ELR (cell line): Measurements from ENCODE around the gene SIK3.

Source experiments
- DNase-seq: peaks from one replicate; pipeline ENCODE4 v3.0.0-alpha.2; 2015; ENCODE audit warnings: low read depth

The SIK3 gene

DNA sequence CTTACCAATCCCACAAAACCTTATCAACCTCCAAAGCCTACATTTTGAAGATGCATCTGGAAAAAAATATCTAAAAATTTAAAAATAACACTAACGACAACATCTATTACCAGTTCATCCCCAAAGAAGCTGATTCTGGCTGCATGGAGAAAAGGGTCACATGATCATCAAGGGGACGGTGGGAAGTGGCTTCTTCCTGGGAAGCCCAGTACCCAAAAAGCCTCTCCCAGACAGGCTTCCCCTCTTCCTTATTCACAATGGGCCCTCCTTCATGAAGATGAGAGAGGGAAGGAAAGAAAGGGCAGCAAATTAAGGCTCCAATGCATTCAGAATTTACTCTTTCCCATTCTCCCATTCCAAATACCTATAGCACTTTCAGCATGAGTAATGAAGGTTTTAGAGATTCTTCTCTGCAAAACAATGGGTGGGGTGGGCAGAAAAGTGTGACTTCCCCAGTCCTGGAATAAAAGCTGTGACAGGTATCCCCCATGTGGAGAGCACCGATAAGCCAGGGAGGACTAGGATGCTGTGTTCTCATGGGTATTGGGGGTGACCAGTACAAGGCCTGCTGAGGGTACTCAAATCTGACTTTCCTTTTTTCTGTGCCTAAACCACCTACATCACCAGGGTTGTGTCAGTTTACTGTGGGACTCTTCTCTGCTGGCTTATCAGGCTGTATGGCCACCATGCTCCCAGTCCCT is 88.2 kb downstream of the SIK3 start:
- DNase-seq: no peak

DNA sequence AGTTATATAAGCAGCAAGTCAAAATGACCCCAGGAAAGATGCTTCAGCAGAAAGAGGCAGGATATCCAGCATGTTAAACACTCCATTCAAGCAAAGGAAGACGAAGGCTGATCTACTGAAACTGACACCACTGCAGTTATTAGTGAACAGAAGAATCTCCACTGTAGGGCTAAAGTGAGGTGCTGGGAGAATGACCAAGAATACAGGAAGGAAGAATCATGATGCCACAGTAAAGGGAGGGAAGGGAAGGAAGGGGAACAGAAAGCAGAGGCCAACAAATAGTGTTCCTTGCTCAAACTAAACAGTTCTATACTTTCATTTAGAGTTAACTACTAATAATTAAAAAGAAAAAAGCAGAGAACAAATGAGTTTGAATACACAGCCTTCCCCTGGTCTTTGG is 92.5 kb downstream of the SIK3 start:
- no peak for DNase-seq

DNA sequence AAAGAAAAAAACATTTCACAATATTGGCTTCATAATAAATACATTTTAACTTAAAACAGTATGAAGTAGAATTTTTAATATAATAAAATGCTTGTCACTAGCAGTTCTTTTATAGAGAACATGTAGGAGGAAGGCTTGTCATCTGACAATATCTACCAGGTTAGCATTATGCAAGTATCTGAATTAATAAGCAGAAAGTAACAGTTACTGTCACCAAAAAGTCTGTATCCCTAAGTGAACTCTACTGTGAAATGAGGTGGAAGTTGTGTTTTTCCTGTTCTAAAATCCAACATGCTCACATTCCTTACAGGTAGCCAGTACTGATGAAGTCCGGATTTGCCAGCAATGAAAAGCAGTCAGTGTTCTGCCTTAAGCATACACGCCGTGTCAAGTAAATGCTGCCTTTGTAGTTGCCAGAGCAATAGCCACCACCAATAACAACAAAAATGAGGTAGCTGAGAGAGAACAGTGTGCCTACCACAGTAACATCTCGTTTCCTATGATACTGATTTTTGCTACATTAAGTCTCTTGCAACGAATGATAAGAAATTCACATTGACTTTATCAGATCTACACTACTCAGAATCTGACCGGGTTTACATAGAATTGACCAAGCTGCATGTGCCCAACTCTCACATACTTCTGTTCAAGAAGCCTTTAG is 95.5 kb downstream of the SIK3 start:
- no peak for DNase-seq

DNA sequence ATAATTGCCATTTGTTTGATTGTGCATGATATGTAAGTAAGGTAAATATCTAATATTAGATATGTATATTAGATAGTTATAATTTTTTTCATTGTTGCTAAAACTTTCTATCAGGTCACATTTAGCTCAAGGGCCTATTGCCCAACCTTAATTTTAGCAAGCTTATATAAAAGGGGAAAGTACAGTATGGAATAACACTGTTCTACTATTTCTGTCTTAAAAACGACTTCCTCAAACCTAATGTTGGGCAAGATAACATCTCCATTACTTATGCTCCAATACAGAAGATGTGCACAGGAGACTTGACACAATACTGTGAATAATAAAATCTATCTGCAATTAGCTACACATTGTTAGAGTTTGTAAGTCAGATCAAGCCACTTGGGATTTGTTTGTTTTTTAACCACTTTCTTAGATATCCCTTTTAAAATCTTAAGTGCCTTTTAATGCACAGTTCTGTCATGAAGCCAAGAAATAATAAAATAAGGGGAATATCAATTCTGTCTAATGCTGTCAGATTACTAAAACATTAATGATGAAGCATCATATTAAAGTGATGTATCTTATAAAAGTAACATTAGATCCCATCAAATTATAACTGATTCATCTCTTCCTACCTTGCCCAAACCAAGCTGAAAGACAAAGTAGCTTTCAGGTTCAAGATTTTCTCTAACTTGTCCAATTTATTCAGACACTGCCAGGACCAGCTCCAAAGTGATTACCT is 98.1 kb downstream of the SIK3 start:
- DNase-seq: no peak

DNA sequence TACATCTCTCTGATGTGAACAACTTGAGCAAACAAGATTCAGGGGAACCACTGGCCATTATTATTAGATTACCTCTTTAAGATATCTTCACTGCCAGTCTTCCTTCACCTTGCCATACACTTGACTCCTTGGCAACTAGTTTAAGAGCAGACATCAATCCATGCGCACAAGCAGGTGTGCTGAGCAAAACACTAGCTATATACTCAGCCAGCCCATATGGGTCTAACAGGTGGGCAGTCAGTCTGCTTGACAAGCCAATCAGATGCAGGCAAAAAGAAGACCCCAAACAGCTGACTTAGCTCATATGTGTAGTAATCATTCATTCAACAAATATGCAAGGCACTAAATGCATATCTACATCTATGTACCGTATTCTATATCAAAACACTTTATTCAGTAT is 101.2 kb downstream of the SIK3 start:
- no peak for DNase-seq

DNA sequence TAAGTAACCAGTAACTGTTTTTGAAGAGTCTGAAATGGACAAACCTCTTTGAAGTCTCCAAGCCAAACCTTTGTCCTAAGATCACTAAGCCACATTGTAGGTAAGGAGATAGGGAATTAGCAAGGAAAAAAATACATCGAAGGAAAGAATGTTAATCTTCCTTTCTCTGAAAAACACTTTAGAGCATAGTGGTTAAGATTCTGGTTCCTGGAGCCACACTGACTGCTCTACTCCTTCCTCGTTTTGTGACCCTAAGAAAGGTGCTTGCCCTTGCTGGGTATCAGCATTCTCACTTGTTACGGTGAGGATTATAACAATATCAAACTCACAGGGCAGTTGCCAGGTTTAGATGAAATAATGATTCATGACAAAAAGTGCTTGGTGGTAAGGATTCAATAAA is 104.0 kb downstream of the SIK3 start:
- no peak for DNase-seq

DNA sequence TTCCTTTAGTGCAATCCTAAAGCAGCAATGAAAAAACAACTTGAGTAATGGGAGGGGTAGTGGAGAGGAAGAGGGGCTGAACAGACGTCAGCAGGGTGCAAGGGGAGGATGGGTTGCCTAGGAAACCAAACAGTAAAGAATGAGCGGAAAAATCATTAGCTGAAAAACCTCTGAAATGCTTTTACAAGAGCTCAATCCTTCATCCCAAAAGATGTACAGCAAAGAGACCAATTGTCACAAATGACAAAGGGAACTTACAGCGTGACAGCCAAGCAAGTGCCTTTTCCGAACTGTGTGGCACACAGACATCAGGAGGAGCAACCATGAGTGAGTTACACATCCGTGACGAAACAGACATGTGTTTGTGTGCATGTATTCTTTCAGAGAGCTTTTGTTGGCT is 104.6 kb downstream of the SIK3 start:
- DNase-seq: no peak

DNA sequence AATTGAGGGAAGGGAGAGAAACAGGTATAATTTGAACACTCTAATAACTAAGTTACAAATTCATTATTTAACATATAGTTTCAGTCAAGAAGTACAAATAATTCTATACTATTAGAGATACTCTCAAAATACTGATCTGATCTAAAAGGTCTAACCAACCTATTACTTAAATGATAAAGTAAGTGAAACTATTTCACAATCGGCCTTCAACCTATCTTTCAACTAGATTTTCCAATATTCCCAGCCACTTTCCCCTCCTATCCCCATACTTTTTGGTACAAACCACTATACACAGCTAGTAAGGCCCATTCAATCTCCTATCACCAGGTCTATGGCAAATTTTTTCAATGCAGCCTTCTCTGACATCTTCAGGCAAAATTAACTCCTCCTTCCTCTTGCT is 106.7 kb downstream of the SIK3 start:
- no peak for DNase-seq

DNA sequence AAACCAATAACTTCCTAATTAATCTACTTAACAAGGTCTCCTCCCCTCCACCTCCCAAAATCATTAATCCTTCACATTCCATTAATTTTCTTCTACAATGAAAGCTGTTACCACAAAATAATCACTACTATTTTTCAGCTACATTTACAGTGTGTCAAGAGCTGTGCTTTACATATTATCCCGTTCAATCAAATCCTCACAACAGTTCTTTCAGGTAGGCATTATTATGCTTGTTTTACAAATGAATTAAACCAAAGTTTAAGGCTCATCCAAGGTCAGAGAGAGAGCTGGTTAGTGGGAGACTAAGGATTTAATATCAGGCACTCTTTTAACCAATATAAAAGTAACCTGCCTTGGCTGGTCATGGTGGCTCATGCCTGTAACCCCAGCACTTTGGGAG is 107.4 kb downstream of the SIK3 start:
- DNase-seq: no peak

DNA sequence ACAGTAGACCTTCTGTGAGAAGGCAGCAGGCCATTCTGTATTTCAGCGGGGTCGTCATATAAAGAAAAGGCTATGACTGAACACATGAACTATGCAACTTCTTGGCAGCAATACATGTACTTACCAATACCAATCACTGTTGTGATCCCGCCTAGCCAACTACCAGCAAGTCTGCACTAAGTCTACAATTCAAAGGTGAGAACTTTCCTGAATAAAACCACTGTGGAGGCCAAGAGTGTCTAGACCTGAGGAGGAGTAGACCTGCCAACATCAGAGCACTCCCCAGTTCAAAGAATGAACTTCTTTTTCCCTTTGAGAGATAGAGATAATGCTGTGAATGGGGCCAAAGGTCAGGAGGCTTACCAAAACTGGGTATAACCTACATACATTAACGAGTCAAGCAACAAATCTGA is 108.2 kb downstream of the SIK3 start:
- DNase-seq: peak; percentile 84

DNA sequence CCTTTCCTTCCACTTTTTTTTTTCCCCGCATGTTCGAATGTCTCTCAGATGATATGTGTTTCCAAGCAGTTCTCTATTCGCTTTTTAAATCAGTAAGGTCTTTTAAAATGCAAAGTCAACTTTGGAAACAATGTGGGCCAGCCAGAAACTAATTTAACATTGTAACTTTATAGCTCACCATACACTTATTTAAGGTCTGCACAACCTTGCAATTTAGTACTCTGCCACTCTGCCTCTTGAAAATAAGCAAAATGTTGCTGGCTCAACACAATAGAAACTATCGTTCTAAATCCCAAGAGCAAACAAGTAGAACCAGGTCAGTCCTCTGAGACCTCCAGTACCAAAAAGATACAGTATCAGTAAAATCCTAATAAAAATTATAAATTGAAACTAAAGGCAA is 109.0 kb downstream of the SIK3 start:
- no peak for DNase-seq

DNA sequence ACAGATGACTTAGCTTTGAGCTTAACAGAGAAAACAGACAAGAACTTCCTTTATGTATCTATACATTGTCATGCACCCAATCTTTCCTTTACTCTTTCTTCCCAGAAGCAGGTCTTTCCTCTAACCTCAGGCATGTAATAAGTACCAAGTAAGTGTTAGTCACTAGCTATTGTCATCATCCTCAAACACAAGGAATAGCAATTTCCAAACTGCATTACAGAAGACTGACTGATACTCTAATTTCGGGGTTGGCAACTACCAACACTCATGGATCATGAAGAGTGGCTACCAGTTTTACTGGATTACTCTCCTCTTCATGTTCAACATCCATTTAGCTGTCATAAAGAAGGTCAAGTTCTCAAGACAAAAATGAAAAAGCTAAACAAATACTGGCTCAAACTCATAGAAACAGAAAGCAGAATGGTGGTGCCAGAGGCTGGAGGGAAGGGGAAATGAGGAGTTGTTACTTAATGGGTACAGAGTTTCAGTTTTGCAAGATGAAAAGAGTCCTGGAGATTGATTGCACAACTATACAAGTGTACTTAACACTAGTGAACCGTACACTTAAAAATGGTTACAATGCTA is 111.6 kb downstream of the SIK3 start:
- DNase-seq: peak; percentile 93

DNA sequence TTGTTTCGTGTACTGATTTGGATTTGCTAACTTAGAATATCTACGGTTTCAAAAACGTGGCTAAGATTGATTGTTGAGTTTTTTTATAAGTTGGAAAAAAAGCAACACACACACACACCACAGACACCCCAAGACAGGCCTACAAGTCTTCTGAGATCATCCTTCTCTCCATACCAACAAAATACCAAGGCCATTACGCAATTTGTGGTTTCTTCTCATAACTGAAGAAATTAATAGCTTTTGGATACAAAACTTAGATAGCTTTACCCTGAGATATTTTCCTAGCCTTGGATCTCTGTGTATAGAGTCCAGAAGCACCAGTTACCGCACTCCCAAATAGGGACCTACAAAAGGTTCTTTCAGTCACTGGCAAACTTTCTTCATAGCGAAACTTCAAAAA is 113.6 kb downstream of the SIK3 start:
- peak; percentile 97 for DNase-seq

DNA sequence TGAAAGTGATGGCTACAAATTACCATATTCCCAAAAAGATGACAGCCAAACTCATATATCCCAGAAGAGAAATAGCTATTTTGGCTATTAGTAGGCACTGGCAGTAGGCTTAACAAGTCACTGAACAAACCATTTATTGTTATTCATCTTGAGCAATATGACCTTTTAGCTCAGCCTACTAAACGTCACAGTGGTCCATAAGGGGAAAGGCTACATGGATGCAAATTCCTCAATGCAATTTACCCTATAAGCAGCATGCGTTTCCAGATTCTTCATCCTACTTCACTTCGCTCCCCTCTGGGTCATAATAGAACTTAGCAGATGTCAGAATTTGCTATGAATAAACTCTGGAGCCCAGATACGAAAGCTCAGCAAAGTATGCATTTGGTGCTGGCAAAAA is 114.0 kb downstream of the SIK3 start:
- DNase-seq: peak; percentile 74

DNA sequence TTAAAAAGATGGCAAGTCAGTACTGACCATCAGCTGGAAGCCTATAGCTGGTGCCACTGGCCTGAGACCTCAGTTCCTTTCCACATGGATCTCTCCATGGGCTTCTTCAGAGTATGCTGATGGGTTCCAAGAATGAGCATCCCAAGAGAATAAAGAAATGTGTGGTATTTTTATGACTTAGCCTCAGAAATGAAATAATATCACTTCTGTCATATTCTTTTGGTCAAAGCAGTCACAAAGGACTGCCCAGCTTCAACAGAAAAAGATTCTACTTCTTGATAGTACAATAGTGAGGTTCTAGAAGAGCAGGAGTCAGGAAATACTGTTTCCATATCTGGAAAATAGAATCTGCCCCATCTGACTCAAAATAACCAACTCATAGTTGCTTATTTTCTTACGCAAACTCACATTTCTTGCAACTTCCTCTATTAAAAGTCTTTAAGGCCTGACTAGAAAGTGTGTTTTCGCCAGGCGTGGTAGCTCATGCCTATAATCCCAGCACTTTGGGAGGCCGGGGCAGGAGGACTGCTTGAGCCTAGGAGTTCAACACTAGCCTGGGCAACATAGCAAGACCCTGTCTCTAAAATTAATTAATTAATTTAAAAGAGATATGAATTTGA is 116.9 kb downstream of the SIK3 start:
- no peak for DNase-seq

DNA sequence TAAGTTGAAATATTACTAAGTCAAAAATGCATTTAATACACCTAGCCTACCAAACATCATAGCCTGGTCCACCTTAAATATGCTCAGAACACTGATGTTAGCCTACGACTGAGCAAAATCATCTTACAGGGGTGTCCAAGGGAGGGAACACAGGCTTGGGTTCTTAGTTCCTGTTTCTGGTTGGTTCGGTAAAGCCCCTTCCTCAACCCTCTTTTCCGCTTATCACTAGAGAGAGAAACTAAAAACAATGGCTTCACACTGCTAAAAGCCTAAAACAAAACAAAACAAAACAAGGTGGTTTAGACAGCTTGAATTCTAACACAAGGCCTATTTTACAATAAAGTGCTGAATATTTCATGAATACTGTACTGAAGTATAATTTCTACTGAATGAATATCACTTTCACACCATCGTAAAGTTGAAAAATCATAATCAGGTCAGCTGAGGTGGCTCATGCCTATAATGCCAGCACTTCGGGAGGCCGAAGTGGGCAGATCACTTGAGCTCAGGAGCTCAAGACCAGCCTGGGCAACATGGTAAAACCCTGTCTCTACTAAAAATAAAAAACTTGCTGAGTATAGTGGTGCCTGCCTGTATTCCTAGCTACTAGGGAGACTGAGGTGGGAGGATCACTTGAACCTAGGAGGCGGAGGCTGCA is 118.0 kb downstream of the SIK3 start:
- no peak for DNase-seq

DNA sequence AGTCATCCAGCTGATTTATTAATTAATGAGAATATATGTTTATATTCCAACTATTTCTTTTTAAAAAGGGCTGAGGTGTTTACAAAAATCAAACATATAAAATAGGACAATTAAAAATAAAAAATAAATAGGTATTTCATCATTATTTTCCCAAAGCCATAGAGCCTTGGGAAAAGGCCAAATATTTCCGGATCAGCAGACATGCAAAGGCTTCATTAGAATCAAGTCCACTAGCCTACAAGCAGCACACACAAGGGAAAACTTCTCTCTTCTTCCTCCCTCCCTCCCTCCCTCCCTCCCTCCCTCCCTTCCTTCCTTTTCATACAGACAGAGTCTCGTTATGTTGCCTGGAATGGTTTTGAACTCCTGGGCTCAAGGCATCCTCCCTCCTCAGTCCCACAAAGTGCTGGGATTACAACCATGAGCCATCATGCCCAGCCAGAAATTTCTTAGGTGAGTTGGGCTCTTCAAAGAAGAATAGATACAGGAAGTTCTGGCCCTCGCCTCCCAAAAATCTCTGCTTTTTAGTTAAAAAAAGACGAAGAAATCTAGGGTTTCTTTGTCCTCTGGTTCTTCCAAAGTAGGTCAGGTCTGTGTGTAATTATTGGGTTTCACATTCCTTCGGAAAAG is 121.2 kb downstream of the SIK3 start:
- no peak for DNase-seq

DNA sequence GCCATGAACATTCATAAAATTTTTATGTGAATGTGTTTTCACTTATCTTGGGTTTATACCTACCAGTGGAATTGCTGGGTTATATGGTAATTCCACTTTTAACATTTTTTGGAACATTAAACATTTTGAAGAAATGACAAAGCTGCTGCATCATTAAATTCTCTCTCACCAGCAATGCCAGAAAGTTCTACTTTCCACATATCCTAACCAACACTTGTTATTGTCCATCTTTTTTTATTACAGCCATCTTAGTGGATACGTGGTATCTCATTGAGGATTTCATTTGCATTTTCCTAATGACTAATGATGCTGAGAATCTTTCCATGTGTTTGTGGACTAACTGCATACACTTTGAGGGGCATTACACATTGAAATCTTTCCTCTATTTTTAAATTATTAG is 122.6 kb downstream of the SIK3 start:
- no peak for DNase-seq

DNA sequence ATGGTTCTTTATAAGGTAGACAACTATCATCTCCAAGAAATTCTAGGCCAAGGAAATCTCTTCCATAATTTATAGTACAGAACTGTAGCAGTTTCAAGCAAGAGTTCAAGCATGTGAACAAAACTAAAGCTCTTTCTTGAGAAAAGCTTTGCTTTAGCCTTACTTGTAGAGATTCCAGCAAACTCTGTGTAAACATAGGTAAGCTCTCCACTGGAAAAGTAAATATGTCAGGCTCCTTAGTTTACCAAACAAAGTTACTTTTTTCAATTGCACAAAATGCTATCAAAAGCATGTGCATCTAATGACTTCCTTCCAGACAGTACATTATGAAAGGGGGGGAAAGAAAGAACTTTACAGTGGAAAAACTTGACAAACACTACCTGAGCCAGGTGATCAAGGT is 125.0 kb downstream of the SIK3 start:
- no peak for DNase-seq

DNA sequence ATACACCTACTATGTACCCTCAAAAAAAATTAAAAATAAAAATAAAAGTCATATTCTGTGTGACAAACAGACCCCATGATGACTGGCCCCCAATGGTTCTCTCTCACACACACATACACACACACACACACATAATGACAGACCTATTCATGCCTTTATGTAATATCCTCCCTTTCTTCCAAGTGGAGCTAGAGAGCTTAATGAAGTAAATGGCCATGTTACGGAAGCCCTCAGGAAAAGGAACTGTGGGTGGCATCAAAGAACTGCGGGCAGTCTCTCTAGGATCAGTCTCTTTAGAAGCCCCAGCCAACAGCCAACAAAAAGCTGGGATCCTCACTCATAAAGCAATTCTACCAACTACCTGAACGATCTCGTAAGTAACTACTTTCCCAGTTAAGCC is 125.5 kb downstream of the SIK3 start:
- DNase-seq: no peak

DNA sequence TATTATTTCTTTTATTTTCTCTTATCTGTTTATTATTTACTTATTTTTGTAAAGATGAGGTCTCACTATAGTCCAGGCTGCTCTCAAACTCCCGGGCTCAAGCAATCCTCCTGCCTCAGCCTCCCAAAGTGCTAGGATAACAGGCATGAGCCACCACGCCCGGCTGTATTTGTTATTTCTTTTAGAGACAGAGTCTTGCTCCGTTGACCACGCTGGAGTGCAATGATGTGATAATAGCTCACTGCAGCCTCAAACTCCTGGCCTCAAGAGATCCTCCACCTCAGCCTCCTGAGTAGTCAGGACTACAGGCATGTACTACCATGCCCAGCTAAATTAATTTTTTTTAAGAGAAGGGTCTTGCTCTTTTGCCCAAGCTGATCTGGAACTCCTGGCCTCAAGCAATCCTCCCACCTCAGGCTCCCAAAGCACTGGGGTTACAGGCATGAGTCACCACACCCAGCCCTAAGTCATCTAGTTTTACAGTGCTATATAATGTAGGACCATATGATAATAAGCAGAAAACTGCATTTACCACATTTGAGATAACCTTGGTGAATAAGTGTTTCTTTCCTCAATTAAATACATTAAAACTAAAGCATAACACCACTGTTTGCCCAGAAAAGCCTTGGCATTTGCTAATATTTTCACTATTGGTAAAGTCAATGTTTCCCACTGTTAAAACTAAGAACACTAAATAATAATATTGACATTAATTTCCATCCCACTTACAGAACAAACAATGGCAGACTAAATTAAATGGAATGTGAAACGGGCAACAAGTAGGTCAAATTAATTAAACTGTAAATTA is 127.5 kb downstream of the SIK3 start:
- peak; percentile 45 for DNase-seq
